ENCODE results near the gene KCNH2. TPM values are rescaled to one million over a fixed set of nuclear protein-coding genes. Genes with fewer than 3 reads are reported as not detected.

Gene KCNH2
- total and polyA plus RNA-seq, 12 donors = 50.2 to 126 (median 78.4) TPM

DNA sequence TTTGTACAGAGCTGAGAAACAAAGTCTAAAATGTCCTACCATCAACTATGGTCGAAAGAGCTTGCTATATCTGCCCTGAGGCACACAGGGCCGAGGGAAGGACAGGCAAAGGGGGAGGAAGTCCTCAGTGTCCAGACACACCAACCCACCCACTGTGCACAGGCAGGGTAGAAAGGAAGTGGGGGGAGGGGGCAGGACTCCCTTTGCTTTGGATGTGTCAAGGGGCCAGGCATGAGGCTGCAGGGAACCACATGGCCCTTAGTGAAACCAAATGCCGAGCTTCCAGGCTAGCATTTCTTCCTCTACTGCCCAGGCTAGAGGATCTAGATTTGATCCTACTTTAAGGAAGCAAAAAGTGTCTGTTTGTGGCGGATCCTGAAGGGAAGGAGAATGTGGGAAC, 28.6 kb downstream of the KCNH2 start:
- TF ChIP-seq, protein P1, sequence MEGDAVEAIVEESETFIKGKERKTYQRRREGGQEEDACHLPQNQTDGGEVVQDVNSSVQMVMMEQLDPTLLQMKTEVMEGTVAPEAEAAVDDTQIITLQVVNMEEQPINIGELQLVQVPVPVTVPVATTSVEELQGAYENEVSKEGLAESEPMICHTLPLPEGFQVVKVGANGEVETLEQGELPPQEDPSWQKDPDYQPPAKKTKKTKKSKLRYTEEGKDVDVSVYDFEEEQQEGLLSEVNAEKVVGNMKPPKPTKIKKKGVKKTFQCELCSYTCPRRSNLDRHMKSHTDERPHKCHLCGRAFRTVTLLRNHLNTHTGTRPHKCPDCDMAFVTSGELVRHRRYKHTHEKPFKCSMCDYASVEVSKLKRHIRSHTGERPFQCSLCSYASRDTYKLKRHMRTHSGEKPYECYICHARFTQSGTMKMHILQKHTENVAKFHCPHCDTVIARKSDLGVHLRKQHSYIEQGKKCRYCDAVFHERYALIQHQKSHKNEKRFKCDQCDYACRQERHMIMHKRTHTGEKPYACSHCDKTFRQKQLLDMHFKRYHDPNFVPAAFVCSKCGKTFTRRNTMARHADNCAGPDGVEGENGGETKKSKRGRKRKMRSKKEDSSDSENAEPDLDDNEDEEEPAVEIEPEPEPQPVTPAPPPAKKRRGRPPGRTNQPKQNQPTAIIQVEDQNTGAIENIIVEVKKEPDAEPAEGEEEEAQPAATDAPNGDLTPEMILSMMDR (IDR thresholded peaks at IDR 0.05) = no peak
- Histone ChIP-seq H3K4me3 (no peak overlapping the region), H3K27me3 (peaks cover 0 to 35% (median 19%) of the 10 kb centered on the region in 7 donors), H3K36me3 (peaks cover 0 to 32% (median 0%) of the 10 kb centered on the region in 9 donors), H3K27ac (no peak overlapping the region), H3K4me1 (peaks cover 6 to 55% (median 21%) of the 10 kb centered on the region in 9 donors), H3K9me3 (no peaks in the 10 kb centered on the region)
- WGBS, 2 donors = 58 to 59% methylated on average over 4 of the region's 4 CpGs
- ATAC-seq = no peak
- no peak for DNase-seq
- intact Hi-C loops (cut with DNase I) = no loop called here

- H3K9me3 ChIP-seq = no peaks in the 10 kb centered on the region
- intact Hi-C loops (cut with DNase I) = no loop called here
- peaks cover 4 to 49% (median 13%) of the 10 kb centered on the region in 9 donors for H3K4me1 ChIP-seq
- no peak for DNase-seq
- peaks cover 0 to 34% (median 0%) of the 10 kb centered on the region in 9 donors for H3K36me3 ChIP-seq
- H3K4me3 ChIP-seq = no peak overlapping the region
- no peak for ATAC-seq
- no peak overlapping the region for H3K27ac ChIP-seq
- TF ChIP-seq, protein P1 (IDR thresholded peaks at IDR 0.05) = no peak
- H3K27me3 ChIP-seq = peaks cover 0 to 32% (median 19%) of the 10 kb centered on the region in 7 donors
- 85 to 86% methylated on average over 15 of the region's 15 CpGs for WGBS, 2 donors
Measured at GRCh38 chr7:150948791-150949251, 29.3 kb downstream of the KCNH2 start.

- DNase-seq (no peak), ATAC-seq (no peak)
- H3K36me3 ChIP-seq = peaks cover 0 to 34% (median 0%) of the 10 kb centered on the region in 9 donors
- TF ChIP-seq, protein P1 (IDR thresholded peaks at IDR 0.05) = no peak
- peak overlapping the region in 2 of 10 donors; percentile 19 to 34 for H3K27ac ChIP-seq
- WGBS, 2 donors = 39 to 59% methylated on average over 23 to 34 of the region's 34 CpGs
- H3K4me1 ChIP-seq = peaks cover 0 to 41% (median 13%) of the 10 kb centered on the region in 9 donors
- no peaks in the 10 kb centered on the region for H3K9me3 ChIP-seq
- H3K27me3 ChIP-seq = peaks cover 0 to 32% (median 19%) of the 10 kb centered on the region in 7 donors
- intact Hi-C loops (cut with DNase I) = no loop called here
- no peak overlapping the region for H3K4me3 ChIP-seq
Measured at GRCh38 chr7:150947761-150948651, 30.1 kb downstream of the KCNH2 start.

DNA sequence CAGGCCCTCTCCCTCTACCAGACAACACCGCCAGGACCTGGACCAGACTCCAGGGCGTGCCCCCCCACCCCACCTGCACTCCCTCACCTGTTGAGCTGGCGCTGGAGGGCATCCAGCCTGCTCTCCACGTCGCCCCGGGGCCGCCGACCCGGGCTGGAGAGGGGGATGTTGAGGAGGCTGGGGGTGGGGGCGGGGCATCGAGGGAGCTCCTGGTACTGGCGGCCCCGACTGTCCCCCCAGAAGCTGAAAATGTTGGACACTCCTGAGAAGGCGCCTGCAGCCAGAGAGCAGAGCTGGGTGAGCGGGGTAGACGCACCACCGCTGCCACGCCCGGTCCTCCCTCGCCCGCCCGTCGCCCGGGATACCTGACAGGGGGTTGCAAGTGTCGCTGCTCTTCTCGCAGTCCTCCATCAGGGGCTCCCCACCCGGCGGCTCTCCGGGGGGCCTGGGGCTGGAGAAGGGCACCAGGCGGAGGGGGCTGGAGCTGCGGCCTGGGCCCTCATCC, 30.8 kb downstream of the KCNH2 start:
- peak overlapping the region in 2 of 10 donors; percentile 19 to 34 for H3K27ac ChIP-seq
- WGBS, 2 donors = 35 to 39% methylated on average over 28 to 31 of the region's 31 CpGs

More for the DNA sequence above, 30.8 kb downstream of the KCNH2 start:
- H3K27me3 ChIP-seq = peaks cover 0 to 32% (median 21%) of the 10 kb centered on the region in 7 donors
- H3K4me3 ChIP-seq = no peak overlapping the region
- no peak for ATAC-seq
- peaks cover 0 to 34% (median 0%) of the 10 kb centered on the region in 9 donors for H3K36me3 ChIP-seq
- no peak for DNase-seq
- H3K4me1 ChIP-seq = peaks cover 2 to 44% (median 19%) of the 10 kb centered on the region in 9 donors
- H3K9me3 ChIP-seq = no peaks in the 10 kb centered on the region
- intact Hi-C loops (cut with DNase I) = no loop called here
- TF ChIP-seq, protein P1 (IDR thresholded peaks at IDR 0.05) = no peak
